HepG2 (cell line): ENCODE data around the gene KAT7. TPM values are rescaled to one million over a fixed set of nuclear protein-coding genes. Genes with fewer than 3 reads are reported as not detected.

Source experiments
- ATAC-seq: fragments of 200-7000 bp; cut with Tn5 transposase; 3 replicates; pipeline ENCODE4 v1.9.1; 2020; ENCODE audit warnings: mild to moderate bottlenecking, moderate library complexity
- BruUV-seq: library from RNA; stranded (reverse); fragments of 400-500 nt; replicated peaks from 2 replicates; lab custom pipeline; 2021; lab: Mats Ljungman, UMichigan
- CTCF ChIA-PET: fragments of 300-600 bp; formaldehyde crosslinking; extraction: SDS; loops from one replicate; lab custom pipeline; 2021; ENCODE audit warnings: low total read pairs, inconsistent platforms, low intra/inter-chr PET ratio; lab: Yijun Ruan, JAX
- POLR2A ChIA-PET: fragments of 350-600 bp; sonication (Branson Sonifier 250); formaldehyde crosslinking; loops from one replicate; lab custom pipeline; 2020; ENCODE audit warnings: antibody characterized with exemption, inconsistent platforms; lab: Yijun Ruan, JAX
- DNase-seq: peaks from one replicate; pipeline ENCODE4 v3.0.0-alpha.2; 2015; ENCODE audit warnings: low spot score
- FAIRE-seq: peaks from 3 replicates; lab custom pipeline; 2011; peaks lifted over from hg19 to GRCh38; lab: Jason Lieb, UNC
- H2AFZ ChIP-seq: one replicate; pipeline ENCODE4 v1.6.1; 2011; ENCODE audit warnings: low read length, inconsistent platforms
- H3K27ac ChIP-seq: fragments of 300-600 bp; 3 replicates; pipeline ENCODE4 v1.8.0; 2011; ENCODE audit warnings: mixed run types, mild to moderate bottlenecking, mixed read lengths, low read length, inconsistent platforms; ENCODE audit not compliant: insufficient read depth; ENCODE audit errors: extremely low read length
- H3K27me3 ChIP-seq, 2 experiments: fragments of 200-600 bp in 1 of 2; 2 replicates in 1 of 2; 3 replicates in 1 of 2; pipeline versions ENCODE4 v1.6.0 to v1.8.0; 2011; ENCODE audit warnings: low read length in 2 of 2, mild to moderate bottlenecking in 2 of 2, moderate library complexity in 2 of 2, inconsistent platforms in 1 of 2; ENCODE audit not compliant: insufficient read depth in 2 of 2, control insufficient read depth in 1 of 2
- H3K36me3 ChIP-seq, 2 experiments: fragments of 200-600 bp in 1 of 2; replicated peaks in 1 of 2; 2 replicates in 1 of 2; 3 replicates in 1 of 2; pipeline versions ENCODE4 v1.5.1 to v1.8.0; 2011; ENCODE audit warnings: low read length in 2 of 2, inconsistent platforms in 1 of 2; ENCODE audit not compliant: insufficient read depth in 2 of 2, control insufficient read depth in 1 of 2
- H3K4me1 ChIP-seq: 2 replicates; pipeline ENCODE4 v1.5.1; 2012; ENCODE audit warnings: low read length, inconsistent platforms; ENCODE audit not compliant: insufficient read depth
- H3K4me2 ChIP-seq: 2 replicates; pipeline ENCODE4 v1.6.0; 2011; ENCODE audit warnings: low read depth, low read length, inconsistent platforms
- H3K4me3 ChIP-seq, 3 experiments: fragments of 200-600 bp in 1 of 3; sonication (generic), shearing (Covaris generic) in 1 of 3; replicated peaks in 1 of 3; 2 replicates each; pipeline ENCODE4 v1.5.1; 2011 to 2016; ENCODE audit warnings: low read length in 3 of 3, inconsistent platforms in 2 of 3, low read depth in 2 of 3, mild to moderate bottlenecking in 2 of 3, control low read depth in 1 of 3, mixed read lengths in 1 of 3; ENCODE audit not compliant: insufficient read depth in 1 of 3
- H3K79me2 ChIP-seq: one replicate; pipeline ENCODE4 v1.6.1; 2011; ENCODE audit warnings: low read length, inconsistent platforms; ENCODE audit not compliant: insufficient read depth
- H3K9ac ChIP-seq: 2 replicates; pipeline ENCODE4 v1.6.0; 2011; ENCODE audit warnings: mild to moderate bottlenecking, low read depth, low read length, inconsistent platforms; ENCODE audit not compliant: insufficient read depth
- H3K9me3 ChIP-seq: 2 replicates; pipeline ENCODE4 v1.5.1; 2012; ENCODE audit warnings: mild to moderate bottlenecking, low read length
- H4K20me1 ChIP-seq: 2 replicates; pipeline ENCODE4 v1.6.0; 2011; ENCODE audit warnings: inconsistent platforms, mild to moderate bottlenecking, low read length, moderate library complexity; ENCODE audit not compliant: insufficient read depth
- CCAR2 ChIP-seq: fragments of 200-400 bp; formaldehyde crosslinking; optimal IDR thresholded peaks from 2 replicates; pipeline ENCODE3; 2018; ENCODE audit warnings: low read depth, mild to moderate bottlenecking, low read length, moderate library complexity
- CEBPZ ChIP-seq: IDR thresholded peaks from 2 replicates; pipeline ENCODE4 v1.6.1; 2012; ENCODE audit warnings: low read length, improper control_type of control experiment
- EHMT2 ChIP-seq: fragments of 200-600 bp; sonication (generic); IDR thresholded peaks from 2 replicates; pipeline ENCODE4 v1.7.0; 2017; ENCODE audit warnings: antibody characterized with exemption, low read depth, low read length, borderline replicate concordance
- HOXD1 ChIP-seq: sonication (generic); formaldehyde crosslinking; IDR thresholded peaks from 2 replicates; pipeline ENCODE4 v1.5.0; 2020; ENCODE audit warnings: missing genetic modification reagents
- NFYB ChIP-seq: sonication (generic); formaldehyde crosslinking; IDR thresholded peaks from 2 replicates; pipeline ENCODE4 v1.4.0; 2020; ENCODE audit warnings: missing genetic modification reagents
- NFYC ChIP-seq: IDR thresholded peaks from 2 replicates; pipeline ENCODE4 v1.6.1; 2016; ENCODE audit warnings: missing genetic modification reagents, missing compliant biosample characterization
- SP140L ChIP-seq: sonication (generic); formaldehyde crosslinking; IDR thresholded peaks from 2 replicates; pipeline ENCODE4 v1.4.0; 2020; ENCODE audit warnings: missing genetic modification reagents, borderline replicate concordance
- STAG1 ChIP-seq: sonication (generic); formaldehyde crosslinking; IDR thresholded peaks from 2 replicates; pipeline ENCODE4 v1.4.0; 2020; ENCODE audit warnings: missing genetic modification reagents
- TP53 ChIP-seq: sonication (generic); formaldehyde crosslinking; conservative IDR thresholded peaks from 2 replicates; pipeline ENCODE4 v1.4.0; 2020; ENCODE audit warnings: missing genetic modification reagents
- ZNF101 ChIP-seq: sonication (generic); formaldehyde crosslinking; IDR thresholded peaks from 2 replicates; pipeline ENCODE4 v1.4.0; 2020; ENCODE audit warnings: mild to moderate bottlenecking, low read depth, missing genetic modification reagents, borderline replicate concordance
- ZNF350 ChIP-seq: sonication (generic); formaldehyde crosslinking; IDR thresholded peaks from 2 replicates; pipeline ENCODE4 v1.4.0; 2020; ENCODE audit warnings: mild to moderate bottlenecking, low read depth, missing genetic modification reagents, borderline replicate concordance
- ZNF44 ChIP-seq: sonication (generic); formaldehyde crosslinking; IDR thresholded peaks from 2 replicates; pipeline ENCODE4 v1.5.1; 2020; ENCODE audit warnings: mild to moderate bottlenecking, missing genetic modification reagents
- WGBS: methylation state at CpG from one replicate; pipeline ENCODE4 v1.1.6; 2017; ENCODE audit warnings: low lambda C conversion rate; 5-methylcytosine and 5-hydroxymethylcytosine counted together
- in situ Hi-C: cut with HindIII; loops from 2 replicates; pipeline ENCODE4 v1.10.0; 2017; ENCODE audit warnings: low pct_unique_long_range_greater_than_20kb; ENCODE audit not compliant: extremely low pct_ligation_motif_present
- intact Hi-C: fragments of 100-400 bp; cut with micrococcal nuclease; formaldehyde crosslinking; loops from one replicate; pipeline ENCODE4 v1.10.0; 2022; ENCODE audit not compliant: unreplicated experiment
- polyA plus RNA-seq, 8 experiments: library from polyadenylated mRNA; depleted of rRNA in 3 of 8; stranded (reverse) in 7 of 8; unstranded in 1 of 8; fragments of >200 nt; fragmentation: Illumina TruSeq in 4 of 8; extraction: Trizol in 4 of 8; gene quantifications; 2 replicates each; pipeline versions ENCODE4 v1.2.1 to v1.2.3, GENCODE V29; 2011 to 2016; ENCODE audit warnings: low read depth in 4 of 8, missing spikeins in 1 of 8, mixed read lengths in 1 of 8; ENCODE audit not compliant: insufficient read depth in 1 of 8
- total RNA-seq, 5 experiments: library from RNA; depleted of rRNA; stranded (reverse); fragments of >200 nt; fragmentation: Illumina TruSeq; extraction: Trizol; gene quantifications; 2 replicates each; pipeline ENCODE4 v1.2.3, GENCODE V29; 2016; ENCODE audit warnings: low read depth in 1 of 5

The KAT7 gene
- total and polyA plus RNA-seq, 2 of the 13 experiments (the other 11 are each of a cell fraction or from before 2014, with no cell fraction given), result 21.2 to 39.2 TPM

GRCh38 chr17:49798738-49799137 is 10.3 kb downstream of the KAT7 start:
- in situ Hi-C loops, result no loop called here
- no peak for DNase-seq
- no peak for ATAC-seq
- intact Hi-C loops, result no loop called here
- Histone ChIP-seq H3K9ac (no peak overlapping the region), H3K4me1 (no peaks in the 10 kb centered on the region), H3K27me3 (no peaks in the 10 kb centered on the region), H3K36me3 (peaks cover 30 to 83% of the 10 kb centered on the region in 2 experiments), H3K4me2 (no peak overlapping the region), H3K4me3 (no peak overlapping the region), H2AFZ (no peak overlapping the region), H3K9me3 (no peaks in the 10 kb centered on the region), H4K20me1 (peaks cover 4% of the 10 kb centered on the region; the same call in 1 of the 2 replicates), H3K27ac (no peak overlapping the region), H3K79me2 (peaks cover 30% of the 10 kb centered on the region)
- TF ChIP-seq CCAR2 (no peak), SP140L (CRISPR knock-in tag) (no peak), ZNF350 (CRISPR knock-in tag) (no peak), CEBPZ (no peak), NFYB (CRISPR knock-in tag) (no peak), HOXD1 (no peak), NFYC (CRISPR knock-in tag) (no peak), STAG1 (no peak), TP53 (CRISPR knock-in tag) (no peak), EHMT2 (no peak), ZNF101 (CRISPR knock-in tag) (no peak), ZNF44 (CRISPR knock-in tag) (no peak)
- CTCF ChIA-PET, result no interaction called here
- no TSS peak for BruUV-seq
- POLR2A ChIA-PET, result interaction anchor here (2.6 kb wide), 1 partner anchor 11 kb away, joined by 9 read pairs; the partner anchor contains the start of gene KAT7
- 97% methylated on average over 2 of the region's 2 CpGs for WGBS
- no peak for FAIRE-seq
